DLD1 (cell line): Measurements from ENCODE around the gene PRKCA.

Experiments
- in situ Hi-C: cut with HindIII; loops from 2 replicates; pipeline ENCODE4 v1.10.0; 2017; ENCODE audit warnings: low sequenced_read_pairs

Gene PRKCA

DNA sequence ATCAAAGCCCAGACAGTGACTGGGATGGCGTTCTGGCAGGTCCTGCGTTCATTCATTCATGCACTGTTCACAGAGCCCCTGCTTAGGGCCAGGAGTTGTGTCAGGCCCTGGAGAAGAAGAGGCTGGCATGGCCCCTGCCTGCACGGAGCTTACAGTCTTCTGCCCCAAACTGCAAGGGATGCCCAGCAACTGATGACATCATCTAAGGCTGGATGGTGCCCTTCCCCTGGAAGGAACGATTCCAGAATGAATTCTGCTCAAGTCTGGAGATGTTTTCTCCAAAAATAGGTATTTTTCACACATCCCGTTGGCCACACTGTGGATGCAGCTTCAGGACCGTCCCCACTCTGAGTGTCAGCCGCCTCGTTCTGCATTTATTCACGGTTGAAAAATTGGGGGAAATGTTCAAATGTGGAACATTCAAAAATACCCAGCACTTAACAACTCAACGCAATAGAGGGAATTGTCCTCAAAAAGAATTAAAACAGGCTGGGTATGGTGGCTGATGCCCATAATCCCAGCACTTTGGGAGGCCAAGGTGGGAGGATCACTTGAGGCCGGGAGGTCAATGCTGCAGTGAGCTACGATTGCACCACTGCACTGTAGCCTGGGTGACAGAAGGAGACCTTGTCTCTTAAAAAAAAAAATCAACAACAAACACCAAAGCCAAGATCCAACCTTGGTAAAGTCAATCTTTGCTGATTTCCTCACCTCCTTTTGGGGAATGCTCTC, 508.7 kb downstream of the PRKCA start:
- in situ Hi-C loops: no loop called here

DNA sequence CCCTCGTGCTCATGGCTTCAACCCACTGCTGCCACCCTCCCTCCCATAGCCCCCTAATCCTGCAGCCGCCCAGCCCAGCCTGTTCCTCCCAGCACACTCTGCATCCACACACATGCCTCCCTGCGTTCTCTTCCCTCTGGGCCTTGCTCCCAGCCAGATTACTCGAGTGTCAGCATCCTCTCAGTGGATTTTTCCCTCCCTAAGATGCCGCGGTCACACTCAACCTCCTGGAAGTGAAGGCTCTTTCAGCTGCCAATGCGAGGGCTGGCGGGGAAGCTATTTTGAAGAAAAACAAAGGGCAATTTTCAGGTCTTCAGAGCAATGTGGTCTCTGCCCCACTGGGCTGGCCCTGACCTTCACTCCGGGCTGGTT, 509.3 kb downstream of the PRKCA start:
- in situ Hi-C loops: no loop called here

- in situ Hi-C loops: no loop called here
Measured at GRCh38 chr17:66812571-66812970, 510.2 kb downstream of the PRKCA start.

- in situ Hi-C loops: no loop called here
Measured at GRCh38 chr17:66813296-66813695, 510.9 kb downstream of the PRKCA start.

- in situ Hi-C loops: no loop called here
Measured at GRCh38 chr17:66814026-66814425, 511.6 kb downstream of the PRKCA start.

DNA sequence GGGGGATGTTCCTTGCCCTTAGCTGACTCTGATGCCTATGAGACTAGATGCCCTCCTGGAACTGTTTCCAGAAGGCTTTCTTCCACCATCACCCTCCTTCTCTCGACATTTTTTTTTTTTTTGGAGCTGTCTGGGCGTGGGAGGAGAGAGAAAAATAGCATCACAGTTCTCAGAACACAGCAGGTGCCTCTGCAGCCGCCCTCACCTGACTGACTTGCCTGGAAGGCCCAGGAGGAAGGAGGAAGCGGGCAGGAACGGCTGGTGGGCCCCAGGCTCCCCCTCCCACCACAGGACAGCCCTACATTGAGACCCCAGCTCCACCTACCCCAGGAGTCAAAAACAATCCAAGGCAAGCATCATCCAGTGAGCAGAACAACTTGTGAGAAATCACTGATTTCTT, 512.2 kb downstream of the PRKCA start:
- in situ Hi-C loops: no loop called here

DNA sequence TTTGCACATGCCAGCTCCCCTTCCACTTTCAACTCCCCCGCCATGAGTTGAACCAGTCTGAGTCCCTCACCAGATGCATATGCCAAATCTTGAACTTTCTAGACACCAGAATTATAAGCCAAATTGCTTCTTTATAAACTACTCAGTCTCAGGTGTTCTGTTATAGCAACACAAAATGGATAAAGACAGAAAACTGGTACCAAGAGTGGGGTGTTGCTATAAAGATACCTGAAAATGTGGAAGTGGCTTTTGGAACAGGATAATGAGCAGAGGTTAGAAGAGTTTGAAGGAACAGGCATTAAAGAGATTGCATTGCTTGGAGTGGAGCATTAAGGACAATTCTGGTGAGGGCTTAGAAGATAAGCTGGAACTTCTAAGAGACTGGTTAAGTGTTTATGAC, 515.3 kb downstream of the PRKCA start:
- in situ Hi-C loops: no loop called here

DNA sequence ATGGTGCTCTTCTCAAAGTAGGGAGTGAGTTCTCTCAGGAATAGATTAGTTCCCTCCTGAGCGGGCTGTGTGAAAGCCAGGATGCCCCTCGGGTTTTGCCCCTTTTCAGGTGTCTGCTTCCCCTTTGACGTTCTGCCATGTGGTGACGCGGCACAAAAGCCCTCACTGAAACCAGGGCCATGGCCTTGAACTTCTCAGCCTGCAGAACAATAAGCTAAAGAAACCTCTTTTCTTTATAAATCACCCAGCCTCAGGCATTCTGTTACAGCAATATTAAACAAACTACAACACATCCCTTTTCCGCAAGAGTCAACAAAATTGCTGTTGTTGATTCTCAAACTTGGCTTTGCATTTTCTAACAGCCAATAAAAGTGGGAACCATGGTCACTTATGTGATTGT, 517.1 kb downstream of the PRKCA start:
- in situ Hi-C loops: no loop called here

DNA sequence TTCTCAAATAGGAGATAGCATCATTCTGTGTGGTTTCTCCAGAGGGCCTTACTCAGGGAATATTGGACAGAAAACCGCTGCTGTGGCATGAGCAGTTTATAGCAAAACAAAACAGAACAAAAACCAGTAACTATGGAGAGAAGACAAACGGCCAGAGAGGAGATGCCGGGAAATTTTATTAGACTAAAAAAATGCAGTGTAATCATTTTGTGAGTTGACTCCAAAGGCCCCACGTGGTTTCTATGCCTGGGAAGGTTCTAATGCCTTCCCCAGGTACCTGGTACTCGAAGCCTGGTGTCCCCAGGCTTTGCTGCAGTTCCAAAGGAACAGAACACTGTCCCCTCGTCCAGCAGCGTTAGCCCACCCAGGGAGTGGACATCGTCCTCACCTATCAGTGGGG, 519.6 kb downstream of the PRKCA start:
- in situ Hi-C loops: no loop called here

GRCh38 chr17:66826856-66827255, 524.4 kb downstream of the PRKCA start:
- in situ Hi-C loops: no loop called here

DNA sequence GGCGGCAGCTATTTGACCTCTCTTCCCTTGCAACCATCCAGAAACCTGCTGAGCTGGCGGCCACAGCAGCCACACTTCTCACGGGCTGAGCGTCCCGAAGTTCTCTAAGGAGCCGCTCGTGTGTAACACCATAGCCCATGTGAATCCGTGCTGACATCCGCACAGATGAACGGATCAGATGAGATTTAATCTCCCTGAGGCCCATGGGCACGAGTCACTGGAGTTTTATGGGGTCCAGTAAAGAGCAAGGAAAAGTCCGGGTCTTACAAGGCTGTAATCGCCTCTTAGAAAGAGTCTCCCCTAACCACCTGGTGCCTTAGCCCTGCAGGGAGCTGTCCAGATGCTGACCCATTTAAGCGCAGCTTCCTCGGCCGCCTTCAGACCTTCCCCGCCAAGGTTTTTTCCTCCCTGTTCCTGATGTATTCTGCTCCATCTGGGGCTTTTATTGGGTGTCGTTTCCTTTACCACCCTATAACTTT, 527.0 kb downstream of the PRKCA start:
- in situ Hi-C loops: no loop called here

- in situ Hi-C loops: no loop called here
Measured at GRCh38 chr17:66829883-66830282, 527.5 kb downstream of the PRKCA start.

DNA sequence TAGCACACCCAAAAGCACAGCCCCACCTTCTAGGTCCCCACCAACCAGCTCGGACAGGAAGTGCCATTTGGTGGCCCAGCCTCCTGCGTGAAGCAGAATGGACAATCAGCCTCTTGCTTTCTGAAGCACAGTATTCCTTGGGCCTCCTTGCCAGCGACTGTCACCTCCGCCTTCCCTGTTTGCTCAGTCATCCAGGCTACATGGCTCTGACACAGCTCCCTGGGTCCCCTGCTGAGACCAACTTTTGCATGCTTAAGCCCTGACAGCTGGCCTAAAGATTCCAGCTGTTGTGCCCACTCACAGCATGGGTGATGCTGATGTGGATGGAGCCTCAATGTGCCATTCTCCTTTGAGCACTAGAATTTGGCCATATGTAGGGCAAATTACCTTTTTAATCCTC, 528.0 kb downstream of the PRKCA start:
- in situ Hi-C loops: no loop called here

GRCh38 chr17:66831383-66832210, 529.2 kb downstream of the PRKCA start:
- in situ Hi-C loops: no loop called here

DNA sequence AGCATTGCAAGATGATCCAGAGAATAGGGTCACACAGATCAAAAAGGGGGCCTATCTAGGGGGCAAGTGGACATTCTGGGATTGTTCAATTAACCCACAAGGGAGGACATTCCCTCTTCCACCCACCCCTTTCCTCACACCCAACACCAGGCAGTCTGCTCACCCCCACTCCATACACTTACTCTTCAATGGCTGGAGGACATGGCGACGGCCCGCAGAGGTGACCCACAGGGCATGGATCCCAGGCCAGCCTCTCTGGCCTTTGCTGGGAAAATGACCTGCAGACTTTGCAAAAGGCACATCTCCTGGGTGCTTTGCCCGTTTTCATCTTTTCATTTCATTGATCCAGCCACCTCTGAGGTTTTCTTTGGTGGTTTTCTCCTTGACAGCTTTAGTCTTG, 530.8 kb downstream of the PRKCA start:
- in situ Hi-C loops: no loop called here

- in situ Hi-C loops: no loop called here
Measured at GRCh38 chr17:66834426-66834918, 532.1 kb downstream of the PRKCA start.

GRCh38 chr17:66834919-66835454, 532.6 kb downstream of the PRKCA start, which contains the start of gene CACNG5:
Gene CACNG5 (plus strand): TSS chr17:66835117. CDS start chr17:66877333, 42,216 bp downstream.
- in situ Hi-C loops: no loop called here

DNA sequence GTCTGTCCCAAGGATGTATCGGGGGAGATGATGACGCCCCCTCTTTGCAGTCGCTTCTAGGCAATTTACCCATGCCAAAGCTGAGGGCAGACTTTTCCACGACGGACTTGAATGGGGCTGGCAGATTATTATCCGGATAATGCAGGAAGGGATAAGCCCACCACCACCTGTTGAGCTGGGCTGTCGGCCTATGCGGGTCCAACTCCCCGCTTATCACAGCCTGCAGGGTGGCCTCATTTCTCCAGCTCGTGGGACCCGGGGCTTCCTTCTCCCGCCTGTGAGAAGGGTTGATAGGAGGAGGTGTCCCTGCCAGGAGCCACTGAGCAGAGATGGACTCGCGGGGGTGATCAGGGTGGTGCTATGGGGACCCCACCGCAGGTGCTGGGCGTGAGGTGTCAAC, 533.1 kb downstream of the PRKCA start:
- in situ Hi-C loops: no loop called here

- in situ Hi-C loops: no loop called here
Measured at GRCh38 chr17:66836063-66837005, 533.9 kb downstream of the PRKCA start.

- in situ Hi-C loops: no loop called here
Measured at GRCh38 chr17:66837226-66837625, 534.8 kb downstream of the PRKCA start.
